H1 (cell line): ENCODE results near the gene AIM2.

Experiments
- BCL11A ChIP-seq, 2 experiments: IDR thresholded peaks; one replicate each; pipeline ENCODE4 v1.6.1; 2011; ENCODE audit warnings: low read depth in 2 of 2, low read length in 2 of 2, mild to moderate bottlenecking in 2 of 2
- CHD2 ChIP-seq: IDR thresholded peaks from 2 replicates; pipeline ENCODE4 v1.6.1; 2012; ENCODE audit warnings: low read length, improper control_type of control experiment
- EZH2 ChIP-seq: fragments of 200-600 bp; sonication (generic); IDR thresholded peaks from 2 replicates; pipeline ENCODE4 v1.7.1; 2012; ENCODE audit warnings: low read depth, mild to moderate bottlenecking, moderate library complexity, low read length, inconsistent platforms; ENCODE audit not compliant: severe bottlenecking
- FOSL1 ChIP-seq: IDR thresholded peaks from 2 replicates; pipeline ENCODE4 v1.6.1; 2011; ENCODE audit warnings: mild to moderate bottlenecking, low read depth, low read length, moderate library complexity; ENCODE audit not compliant: insufficient read depth
- GTF2F1 ChIP-seq: IDR thresholded peaks from 2 replicates; pipeline ENCODE4 v1.6.1; 2012; ENCODE audit warnings: low read depth, low read length, improper control_type of control experiment, borderline replicate concordance
- JUN ChIP-seq: IDR thresholded peaks from 2 replicates; pipeline ENCODE4 v1.6.1; 2011; ENCODE audit warnings: low read depth, mild to moderate bottlenecking, improper control_type of control experiment, low read length
- POLR2A ChIP-seq, 2 experiments: IDR thresholded peaks; 1 replicate in 1 of 2; 2 replicates in 1 of 2; pipeline ENCODE4 v1.6.1; 2011; ENCODE audit warnings: low read depth in 2 of 2, low read length in 2 of 2, mild to moderate bottlenecking in 2 of 2; ENCODE audit errors: control extremely low read depth in 1 of 2
- POLR2AphosphoS5 ChIP-seq: IDR thresholded peaks from 2 replicates; pipeline ENCODE4 v1.6.1; 2011; ENCODE audit warnings: low read depth, low read length
- RAD21 ChIP-seq, 2 experiments: IDR thresholded peaks in 1 of 2; conservative IDR thresholded peaks in 1 of 2; 2 replicates each; pipeline ENCODE4 v1.6.1; 2011; ENCODE audit warnings: low read depth in 2 of 2, low read length in 2 of 2, improper control_type of control experiment in 1 of 2, inconsistent platforms in 1 of 2, mild to moderate bottlenecking in 1 of 2, moderate library complexity in 1 of 2
- RNF2 ChIP-seq: fragments of 200-900, 300-1000 bp; sonication (generic); IDR thresholded peaks from 2 replicates; pipeline ENCODE4 v1.7.1; 2016; ENCODE audit warnings: borderline replicate concordance, low read depth, mild to moderate bottlenecking, antibody characterized with exemption, low read length; ENCODE audit not compliant: poor library complexity, severe bottlenecking; ENCODE audit errors: missing control alignments
- ZNF274 ChIP-seq: IDR thresholded peaks from 2 replicates; pipeline ENCODE4 v1.7.0; 2012; ENCODE audit warnings: low read length, borderline replicate concordance; ENCODE audit errors: extremely low read depth
- TF ChIP-seq, protein P1 (sequence below), 3 experiments: IDR thresholded peaks; 1 replicate in 2 of 3; 2 replicates in 1 of 3; pipeline versions ENCODE4 v1.5.1 to v1.6.1; 2011; ENCODE audit warnings: low read length in 3 of 3, mild to moderate bottlenecking in 3 of 3, inconsistent platforms in 2 of 3, low read depth in 1 of 3, moderate library complexity in 1 of 3; ENCODE audit not compliant: insufficient read depth in 1 of 3; ENCODE audit errors: control extremely low read depth in 1 of 3

GRCh38 chr1:159120317-159120716, 43.8 kb upstream of the AIM2 start:
- TF ChIP-seq POLR2AphosphoS5 (no peak), POLR2A (IDR thresholded peaks at IDR 0.05; ENCODE audit: control extremely low read depth in 1 of 2, low read depth in 2 of 2, low read length in 2 of 2) (no peak), BCL11A (IDR thresholded peaks at IDR 0.05; ENCODE audit: low read depth in 2 of 2, low read length in 2 of 2) (no peak), CHD2 (no peak), JUN (no peak), ZNF274 (no peak), RNF2 (no peak), RAD21 (IDR thresholded peaks at IDR 0.05 in 1 of 2, conservative IDR thresholded peaks at IDR 0.05 in 1 of 2; ENCODE audit: low read depth in 2 of 2, low read length in 2 of 2) (no peak), GTF2F1 (no peak), FOSL1 (no peak), EZH2 (no peak)
- TF ChIP-seq, protein P1, sequence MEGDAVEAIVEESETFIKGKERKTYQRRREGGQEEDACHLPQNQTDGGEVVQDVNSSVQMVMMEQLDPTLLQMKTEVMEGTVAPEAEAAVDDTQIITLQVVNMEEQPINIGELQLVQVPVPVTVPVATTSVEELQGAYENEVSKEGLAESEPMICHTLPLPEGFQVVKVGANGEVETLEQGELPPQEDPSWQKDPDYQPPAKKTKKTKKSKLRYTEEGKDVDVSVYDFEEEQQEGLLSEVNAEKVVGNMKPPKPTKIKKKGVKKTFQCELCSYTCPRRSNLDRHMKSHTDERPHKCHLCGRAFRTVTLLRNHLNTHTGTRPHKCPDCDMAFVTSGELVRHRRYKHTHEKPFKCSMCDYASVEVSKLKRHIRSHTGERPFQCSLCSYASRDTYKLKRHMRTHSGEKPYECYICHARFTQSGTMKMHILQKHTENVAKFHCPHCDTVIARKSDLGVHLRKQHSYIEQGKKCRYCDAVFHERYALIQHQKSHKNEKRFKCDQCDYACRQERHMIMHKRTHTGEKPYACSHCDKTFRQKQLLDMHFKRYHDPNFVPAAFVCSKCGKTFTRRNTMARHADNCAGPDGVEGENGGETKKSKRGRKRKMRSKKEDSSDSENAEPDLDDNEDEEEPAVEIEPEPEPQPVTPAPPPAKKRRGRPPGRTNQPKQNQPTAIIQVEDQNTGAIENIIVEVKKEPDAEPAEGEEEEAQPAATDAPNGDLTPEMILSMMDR (IDR thresholded peaks at IDR 0.05; ENCODE audit: control extremely low read depth in 1 of 3, insufficient read depth in 1 of 3, low read depth in 1 of 3, low read length in 3 of 3) = no peak
